HCT116 (cell line): ENCODE results near the gene ACTRT3. TPM values are rescaled to one million over a fixed set of nuclear protein-coding genes. Genes with fewer than 3 reads are reported as not detected.

Source experiments
- ATAC-seq: fragments of 200-7000 bp; cut with Tn5 transposase; 2 replicates; pipeline ENCODE4 v1.9.1; 2020; ENCODE audit warnings: mild to moderate bottlenecking, moderate library complexity
- BruUV-seq: library from RNA; stranded (reverse); fragments of 400-500 nt; replicated peaks from 2 replicates; lab custom pipeline; 2021; lab: Mats Ljungman, UMichigan
- CTCF ChIA-PET: fragments of 300-600 bp; sonication (Branson Sonifier 250); formaldehyde crosslinking; loops from one replicate; lab custom pipeline; 2021; ENCODE audit warnings: antibody characterized with exemption; lab: Charles Lee
- POLR2A ChIA-PET: fragments of 300-600, 350-600 bp; sonication (Branson Sonifier 250); formaldehyde crosslinking; loops from one replicate; lab custom pipeline; 2021; ENCODE audit warnings: antibody characterized with exemption; lab: Charles Lee
- RAD21 ChIA-PET, 2 experiments: fragments of 300-600 bp; sonication (Branson Sonifier 250); formaldehyde crosslinking; loops; one replicate each; lab custom pipeline; 2023; ENCODE audit warnings: low total read pairs in 2 of 2; ENCODE audit not compliant: uncharacterized antibody in 2 of 2, unreplicated experiment in 2 of 2, low non-redundant PET in 1 of 2; lab: Charles Lee
- DNase-seq: peaks from one replicate; pipeline ENCODE4 v3.0.0-alpha.2; 2010; ENCODE audit warnings: low read depth, low spot score
- H2AFZ ChIP-seq: fragments of 200-600 bp; shearing (Covaris generic), sonication (generic); 2 replicates; pipeline ENCODE4 v1.6.1; 2017; ENCODE audit warnings: low read depth, mixed run types, mixed read lengths, antibody characterized with exemption, low read length; ENCODE audit not compliant: poor library complexity, severe bottlenecking
- H3K27ac ChIP-seq: 2 replicates; pipeline ENCODE4 v1.5.1; 2012; ENCODE audit warnings: low read depth, low read length
- H3K27me3 ChIP-seq: fragments of 200-600 bp; sonication (generic); 2 replicates; pipeline ENCODE4 v1.6.1; 2016; ENCODE audit warnings: mixed run types, low read length, mixed read lengths; ENCODE audit not compliant: insufficient read depth
- H3K36me3 ChIP-seq, 2 experiments: fragments of 200-500 bp in 1 of 2; fragments of 200-600 bp in 1 of 2; sonication (Bioruptor generic) in 1 of 2; sonication (generic) in 1 of 2; 2 replicates each; pipeline versions ENCODE4 v1.5.1 to v1.6.1; 2014 to 2016; ENCODE audit warnings: low read length in 2 of 2, inconsistent platforms in 1 of 2, mixed read lengths in 1 of 2, mixed run types in 1 of 2; ENCODE audit not compliant: insufficient read depth in 2 of 2, control insufficient read depth in 1 of 2
- H3K4me1 ChIP-seq, 2 experiments: fragments of 200-600 bp in 1 of 2; sonication (generic) in 1 of 2; 2 replicates each; pipeline versions ENCODE4 v1.5.1 to v1.6.1; 2012 to 2017; ENCODE audit warnings: low read length in 2 of 2, inconsistent platforms in 1 of 2, mild to moderate bottlenecking in 1 of 2, mixed read lengths in 1 of 2, mixed run types in 1 of 2, moderate library complexity in 1 of 2; ENCODE audit not compliant: insufficient read depth in 2 of 2, control insufficient read depth in 1 of 2
- H3K4me2 ChIP-seq: fragments of 200-600 bp; sonication (generic); 2 replicates; pipeline ENCODE4 v1.6.1; 2017; ENCODE audit warnings: mixed run types, low read length, mixed read lengths
- H3K4me3 ChIP-seq, 2 experiments: fragments of 200-600 bp in 1 of 2; sonication (generic) in 1 of 2; replicated peaks in 1 of 2; 2 replicates each; pipeline ENCODE4 v1.5.1; 2011 to 2016; ENCODE audit warnings: low read length in 2 of 2, control low read depth in 1 of 2, low read depth in 1 of 2, mild to moderate bottlenecking in 1 of 2, mixed read lengths in 1 of 2, mixed run types in 1 of 2
- H3K79me2 ChIP-seq: fragments of 200-600 bp; sonication (generic); 2 replicates; pipeline ENCODE4 v1.6.1; 2017; ENCODE audit warnings: mild to moderate bottlenecking, mixed run types, low read length, moderate library complexity, mixed read lengths; ENCODE audit not compliant: insufficient read depth
- H3K9ac ChIP-seq: fragments of 200-600 bp; sonication (generic); 2 replicates; pipeline ENCODE4 v1.6.1; 2016; ENCODE audit warnings: low read length, mixed read lengths
- H3K9me2 ChIP-seq: fragments of 200-600 bp; sonication (generic), shearing (Covaris generic); 2 replicates; pipeline ENCODE4 v1.6.1; 2017; ENCODE audit warnings: mixed run types, mild to moderate bottlenecking, moderate library complexity; ENCODE audit not compliant: insufficient read depth
- H3K9me3 ChIP-seq, 2 experiments: fragments of 200-500 bp in 1 of 2; fragments of 200-600 bp in 1 of 2; sonication (Bioruptor generic) in 1 of 2; sonication (generic) in 1 of 2; 2 replicates each; pipeline ENCODE4 v1.6.1; 2014 to 2017; ENCODE audit warnings: low read length in 2 of 2, mixed read lengths in 2 of 2, inconsistent platforms in 1 of 2, low read depth in 1 of 2, mild to moderate bottlenecking in 1 of 2, mixed run types in 1 of 2, moderate library complexity in 1 of 2; ENCODE audit not compliant: control insufficient read depth in 1 of 2, insufficient read depth in 1 of 2
- H4K20me1 ChIP-seq: fragments of 200-600 bp; sonication (generic), shearing (Covaris generic); 2 replicates; pipeline ENCODE4 v1.6.1; 2017; ENCODE audit warnings: mixed run types, mild to moderate bottlenecking, moderate library complexity; ENCODE audit not compliant: insufficient read depth
- CBX3 ChIP-seq: IDR thresholded peaks from 2 replicates; pipeline ENCODE4 v1.6.1; 2012; ENCODE audit warnings: low read depth
- CEBPB ChIP-seq: IDR thresholded peaks from 2 replicates; pipeline ENCODE4 v1.6.1; 2012; ENCODE audit warnings: low read depth
- ELF1 ChIP-seq: IDR thresholded peaks from 2 replicates; pipeline ENCODE4 v1.6.1; 2012; ENCODE audit warnings: low read depth, borderline replicate concordance
- EZH2phosphoT487 ChIP-seq: fragments of 200-600 bp; IDR thresholded peaks from 2 replicates; pipeline ENCODE4 v1.6.1; 2018; ENCODE audit warnings: antibody characterized with exemption, borderline replicate concordance
- FOSL1 ChIP-seq: IDR thresholded peaks from 2 replicates; pipeline ENCODE4 v1.6.1; 2012; ENCODE audit warnings: low read depth
- POLR2A ChIP-seq: IDR thresholded peaks from 2 replicates; pipeline ENCODE4 v1.7.0; 2011; ENCODE audit warnings: borderline replicate concordance; ENCODE audit not compliant: insufficient read depth, insufficient read length; ENCODE audit errors: extremely low read depth
- POLR2AphosphoS5 ChIP-seq: IDR thresholded peaks from 2 replicates; pipeline ENCODE4 v1.6.1; 2011; ENCODE audit warnings: mild to moderate bottlenecking, low read depth, low read length, moderate library complexity
- SIN3A ChIP-seq: IDR thresholded peaks from 2 replicates; pipeline ENCODE4 v1.6.1; 2012; ENCODE audit warnings: low read depth
- SP1 ChIP-seq: IDR thresholded peaks from 2 replicates; pipeline ENCODE4 v1.6.1; 2012; ENCODE audit warnings: low read depth
- SRF ChIP-seq: IDR thresholded peaks from 2 replicates; pipeline ENCODE4 v1.6.1; 2012; ENCODE audit warnings: low read depth
- TCF7L2 ChIP-seq: IDR thresholded peaks from 2 replicates; pipeline ENCODE4 v1.7.0; 2011; ENCODE audit warnings: borderline replicate concordance, inconsistent platforms; ENCODE audit not compliant: insufficient read depth, insufficient read length; ENCODE audit errors: extremely low read depth
- ZFX ChIP-seq: fragments of 450-650 bp; IDR thresholded peaks from 2 replicates; pipeline ENCODE4 v1.6.1; 2017
- ZNF274 ChIP-seq: fragments of 200-500 bp; sonication (Bioruptor generic); IDR thresholded peaks from 2 replicates; pipeline ENCODE4 v1.6.1; 2014; ENCODE audit warnings: mild to moderate bottlenecking, low read depth, low read length, inconsistent platforms
- intact Hi-C: fragments of 100-400 bp; cut with micrococcal nuclease; formaldehyde crosslinking; loops from 2 replicates; pipeline ENCODE4 v1.10.0; 2022
- total RNA-seq: library from RNA; stranded (reverse); gene quantifications from one replicate; pipeline ENCODE4 v1.2.1, GENCODE V29; 2021; ENCODE audit not compliant: unreplicated experiment
- TF ChIP-seq, protein P1 (sequence below), 3 experiments: fragments of 200-600 bp in 1 of 3; sonication (generic) in 1 of 3; IDR thresholded peaks in 2 of 3; conservative IDR thresholded peaks in 1 of 3; 2 replicates each; pipeline ENCODE4 v1.5.1; 2012 to 2017; ENCODE audit warnings: low read depth in 2 of 3, low read length in 2 of 3, antibody characterized with exemption in 1 of 3, borderline replicate concordance in 1 of 3, control low read depth in 1 of 3, mild to moderate bottlenecking in 1 of 3, mixed read lengths in 1 of 3, mixed run types in 1 of 3, moderate library complexity in 1 of 3; ENCODE audit not compliant: insufficient read depth in 1 of 3
- TF ChIP-seq, protein P2 (sequence below): IDR thresholded peaks from 2 replicates; pipeline ENCODE4 v1.6.1; 2012
- TF ChIP-seq, protein P3 (sequence below): IDR thresholded peaks from 2 replicates; pipeline ENCODE4 v1.6.1; 2011; ENCODE audit warnings: mild to moderate bottlenecking, low read length, moderate library complexity; ENCODE audit not compliant: insufficient replicate concordance; ENCODE audit errors: extremely low read depth
- TF ChIP-seq, protein P4 (sequence below): IDR thresholded peaks from 2 replicates; pipeline ENCODE4 v1.6.1; 2012
- TF ChIP-seq, protein P5 (sequence below): IDR thresholded peaks from 2 replicates; pipeline ENCODE4 v1.6.1; 2012; ENCODE audit warnings: low read depth

The ACTRT3 gene
- total RNA-seq, 1 experiment from 2014 or later = 1.2 TPM

DNA sequence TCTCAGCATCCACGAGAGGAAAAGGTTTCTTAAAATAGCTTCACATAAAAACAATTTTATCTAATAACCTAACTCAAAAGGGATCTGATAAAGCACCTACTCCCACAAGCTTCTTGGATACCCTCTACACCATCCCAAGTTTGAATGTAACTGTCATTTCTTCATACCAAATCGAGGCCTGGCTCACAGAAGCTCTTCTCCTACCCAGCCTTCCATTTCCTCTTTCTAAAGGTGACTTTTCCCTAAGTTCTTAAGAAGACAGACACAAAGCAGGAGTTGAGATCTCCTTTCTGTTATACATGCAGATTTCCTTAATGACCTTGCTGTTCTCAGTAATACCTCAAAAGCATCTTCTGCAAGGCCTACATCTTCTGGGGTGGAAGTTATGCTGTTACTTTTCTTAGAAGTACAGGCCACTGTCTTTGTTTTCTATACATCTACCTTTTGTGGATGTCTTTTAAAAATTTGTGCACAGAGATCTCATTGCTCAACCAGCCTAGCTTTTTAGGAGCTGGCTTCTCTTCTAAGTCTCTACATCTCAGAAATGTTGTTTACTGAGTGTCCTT, 40.0 kb upstream of the ACTRT3 start (continued):
- TF ChIP-seq, protein P1, sequence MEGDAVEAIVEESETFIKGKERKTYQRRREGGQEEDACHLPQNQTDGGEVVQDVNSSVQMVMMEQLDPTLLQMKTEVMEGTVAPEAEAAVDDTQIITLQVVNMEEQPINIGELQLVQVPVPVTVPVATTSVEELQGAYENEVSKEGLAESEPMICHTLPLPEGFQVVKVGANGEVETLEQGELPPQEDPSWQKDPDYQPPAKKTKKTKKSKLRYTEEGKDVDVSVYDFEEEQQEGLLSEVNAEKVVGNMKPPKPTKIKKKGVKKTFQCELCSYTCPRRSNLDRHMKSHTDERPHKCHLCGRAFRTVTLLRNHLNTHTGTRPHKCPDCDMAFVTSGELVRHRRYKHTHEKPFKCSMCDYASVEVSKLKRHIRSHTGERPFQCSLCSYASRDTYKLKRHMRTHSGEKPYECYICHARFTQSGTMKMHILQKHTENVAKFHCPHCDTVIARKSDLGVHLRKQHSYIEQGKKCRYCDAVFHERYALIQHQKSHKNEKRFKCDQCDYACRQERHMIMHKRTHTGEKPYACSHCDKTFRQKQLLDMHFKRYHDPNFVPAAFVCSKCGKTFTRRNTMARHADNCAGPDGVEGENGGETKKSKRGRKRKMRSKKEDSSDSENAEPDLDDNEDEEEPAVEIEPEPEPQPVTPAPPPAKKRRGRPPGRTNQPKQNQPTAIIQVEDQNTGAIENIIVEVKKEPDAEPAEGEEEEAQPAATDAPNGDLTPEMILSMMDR (IDR thresholded peaks at IDR 0.05 in 2 of 3, conservative IDR thresholded peaks at IDR 0.05 in 1 of 3; ENCODE audit: borderline replicate concordance in 1 of 3, insufficient read depth in 1 of 3, low read depth in 2 of 3, low read length in 2 of 3) = no peak
- TF ChIP-seq ZNF274 = no peak
- TF ChIP-seq, all 23 proteins: peak for 0

DNA sequence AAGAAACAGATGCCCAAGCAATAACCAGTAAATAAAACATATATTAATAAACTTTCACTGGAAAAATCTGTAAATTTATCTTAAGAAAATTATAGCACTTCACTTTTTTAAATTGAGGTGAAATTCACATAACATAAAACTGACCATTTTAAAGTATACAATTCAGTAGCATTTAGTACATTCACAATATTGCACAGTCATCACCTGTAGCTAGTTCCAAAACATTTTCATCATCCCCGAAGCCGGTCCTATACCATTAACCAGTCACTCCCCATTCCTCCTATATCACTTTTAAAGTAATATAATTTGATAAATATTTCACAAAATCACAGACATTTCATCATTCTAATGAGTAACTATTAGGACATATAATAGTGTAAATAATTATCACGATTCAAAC, 35.3 kb upstream of the ACTRT3 start:
- ChIA-PET RAD21 (no interaction called here), CTCF (no interaction called here), POLR2A (no interaction called here)
- Histone ChIP-seq H3K4me1 (no peaks in the 10 kb centered on the region), H3K27me3 (no peaks in the 10 kb centered on the region), H3K9ac (no peak overlapping the region), H3K4me3 (no peak overlapping the region), H4K20me1 (no peaks in the 10 kb centered on the region), H3K36me3 (no peaks in the 10 kb centered on the region), H3K79me2 (no peaks in the 10 kb centered on the region), H3K4me2 (no peak overlapping the region), H2AFZ (no peak overlapping the region), H3K9me3 (no peaks in the 10 kb centered on the region), H3K27ac (no peak overlapping the region), H3K9me2 (no peaks in the 10 kb centered on the region)
- intact Hi-C loops = no loop called here
- ATAC-seq = no peak
- DNase-seq = no peak
- BruUV-seq = no TSS peak
- TF ChIP-seq TCF7L2 (no peak), ZNF274 (no peak), CBX3 (no peak), ELF1 (no peak), SRF (no peak), EZH2phosphoT487 (no peak), SP1 (no peak), ZFX (no peak), POLR2AphosphoS5 (no peak), SIN3A (no peak), FOSL1 (no peak), POLR2A (no peak), CEBPB (no peak)
- TF ChIP-seq, protein P2, sequence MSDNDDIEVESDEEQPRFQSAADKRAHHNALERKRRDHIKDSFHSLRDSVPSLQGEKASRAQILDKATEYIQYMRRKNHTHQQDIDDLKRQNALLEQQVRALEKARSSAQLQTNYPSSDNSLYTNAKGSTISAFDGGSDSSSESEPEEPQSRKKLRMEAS = no peak
- TF ChIP-seq, protein P3, sequence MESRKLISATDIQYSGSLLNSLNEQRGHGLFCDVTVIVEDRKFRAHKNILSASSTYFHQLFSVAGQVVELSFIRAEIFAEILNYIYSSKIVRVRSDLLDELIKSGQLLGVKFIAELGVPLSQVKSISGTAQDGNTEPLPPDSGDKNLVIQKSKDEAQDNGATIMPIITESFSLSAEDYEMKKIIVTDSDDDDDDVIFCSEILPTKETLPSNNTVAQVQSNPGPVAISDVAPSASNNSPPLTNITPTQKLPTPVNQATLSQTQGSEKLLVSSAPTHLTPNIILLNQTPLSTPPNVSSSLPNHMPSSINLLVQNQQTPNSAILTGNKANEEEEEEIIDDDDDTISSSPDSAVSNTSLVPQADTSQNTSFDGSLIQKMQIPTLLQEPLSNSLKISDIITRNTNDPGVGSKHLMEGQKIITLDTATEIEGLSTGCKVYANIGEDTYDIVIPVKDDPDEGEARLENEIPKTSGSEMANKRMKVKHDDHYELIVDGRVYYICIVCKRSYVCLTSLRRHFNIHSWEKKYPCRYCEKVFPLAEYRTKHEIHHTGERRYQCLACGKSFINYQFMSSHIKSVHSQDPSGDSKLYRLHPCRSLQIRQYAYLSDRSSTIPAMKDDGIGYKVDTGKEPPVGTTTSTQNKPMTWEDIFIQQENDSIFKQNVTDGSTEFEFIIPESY = no peak
- TF ChIP-seq, protein P4, sequence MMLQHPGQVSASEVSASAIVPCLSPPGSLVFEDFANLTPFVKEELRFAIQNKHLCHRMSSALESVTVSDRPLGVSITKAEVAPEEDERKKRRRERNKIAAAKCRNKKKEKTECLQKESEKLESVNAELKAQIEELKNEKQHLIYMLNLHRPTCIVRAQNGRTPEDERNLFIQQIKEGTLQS = no peak
- TF ChIP-seq, protein P5, sequence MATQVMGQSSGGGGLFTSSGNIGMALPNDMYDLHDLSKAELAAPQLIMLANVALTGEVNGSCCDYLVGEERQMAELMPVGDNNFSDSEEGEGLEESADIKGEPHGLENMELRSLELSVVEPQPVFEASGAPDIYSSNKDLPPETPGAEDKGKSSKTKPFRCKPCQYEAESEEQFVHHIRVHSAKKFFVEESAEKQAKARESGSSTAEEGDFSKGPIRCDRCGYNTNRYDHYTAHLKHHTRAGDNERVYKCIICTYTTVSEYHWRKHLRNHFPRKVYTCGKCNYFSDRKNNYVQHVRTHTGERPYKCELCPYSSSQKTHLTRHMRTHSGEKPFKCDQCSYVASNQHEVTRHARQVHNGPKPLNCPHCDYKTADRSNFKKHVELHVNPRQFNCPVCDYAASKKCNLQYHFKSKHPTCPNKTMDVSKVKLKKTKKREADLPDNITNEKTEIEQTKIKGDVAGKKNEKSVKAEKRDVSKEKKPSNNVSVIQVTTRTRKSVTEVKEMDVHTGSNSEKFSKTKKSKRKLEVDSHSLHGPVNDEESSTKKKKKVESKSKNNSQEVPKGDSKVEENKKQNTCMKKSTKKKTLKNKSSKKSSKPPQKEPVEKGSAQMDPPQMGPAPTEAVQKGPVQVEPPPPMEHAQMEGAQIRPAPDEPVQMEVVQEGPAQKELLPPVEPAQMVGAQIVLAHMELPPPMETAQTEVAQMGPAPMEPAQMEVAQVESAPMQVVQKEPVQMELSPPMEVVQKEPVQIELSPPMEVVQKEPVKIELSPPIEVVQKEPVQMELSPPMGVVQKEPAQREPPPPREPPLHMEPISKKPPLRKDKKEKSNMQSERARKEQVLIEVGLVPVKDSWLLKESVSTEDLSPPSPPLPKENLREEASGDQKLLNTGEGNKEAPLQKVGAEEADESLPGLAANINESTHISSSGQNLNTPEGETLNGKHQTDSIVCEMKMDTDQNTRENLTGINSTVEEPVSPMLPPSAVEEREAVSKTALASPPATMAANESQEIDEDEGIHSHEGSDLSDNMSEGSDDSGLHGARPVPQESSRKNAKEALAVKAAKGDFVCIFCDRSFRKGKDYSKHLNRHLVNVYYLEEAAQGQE = no peak
